Nephron progenitor cell (in vitro differentiated cells): Measurements from ENCODE around the gene RNF220.

Source experiments
- DNase-seq: peaks from one replicate; pipeline ENCODE4 v3.0.0; 2021
- H3K27ac Mint-ChIP-seq: 2 replicates; pipeline ENCODE4 v1.8.0; 2021; ENCODE audit warnings: mild to moderate bottlenecking, moderate library complexity, mixed read lengths
- H3K27me3 Mint-ChIP-seq: 2 replicates; pipeline ENCODE4 v1.8.0; 2021; ENCODE audit warnings: mild to moderate bottlenecking, low read depth, mixed read lengths; ENCODE audit not compliant: poor library complexity
- H3K36me3 Mint-ChIP-seq: 2 replicates; pipeline ENCODE4 v1.8.0; 2021; ENCODE audit warnings: low read depth, mixed read lengths
- H3K4me1 Mint-ChIP-seq: 2 replicates; pipeline ENCODE4 v1.8.0; 2021; ENCODE audit warnings: mixed read lengths
- H3K4me3 Mint-ChIP-seq: 2 replicates; pipeline ENCODE4 v1.8.0; 2021; ENCODE audit warnings: mild to moderate bottlenecking, moderate library complexity, mixed read lengths
- H3K9me3 Mint-ChIP-seq: 2 replicates; pipeline ENCODE4 v1.8.0; 2021; ENCODE audit warnings: mild to moderate bottlenecking, moderate library complexity, mixed read lengths
- TF ChIP-seq, protein P1 (sequence below): fragments of 200-600 bp; sonication (generic); IDR thresholded peaks from 2 replicates; pipeline ENCODE4 v1.5.0; 2021; ENCODE audit warnings: antibody characterized with exemption

RNF220 gene

GRCh38 chr1:44569491-44569890, 164.4 kb downstream of the RNF220 start:
- Mint-ChIP-seq H3K36me3 (peaks cover 7% of the 10 kb centered on the region), H3K27me3 (peaks cover 25% of the 10 kb centered on the region), H3K4me3 (no peak overlapping the region), H3K9me3 (no peaks in the 10 kb centered on the region), H3K27ac (no peak overlapping the region), H3K4me1 (peaks cover 33% of the 10 kb centered on the region)
- TF ChIP-seq, protein P1, sequence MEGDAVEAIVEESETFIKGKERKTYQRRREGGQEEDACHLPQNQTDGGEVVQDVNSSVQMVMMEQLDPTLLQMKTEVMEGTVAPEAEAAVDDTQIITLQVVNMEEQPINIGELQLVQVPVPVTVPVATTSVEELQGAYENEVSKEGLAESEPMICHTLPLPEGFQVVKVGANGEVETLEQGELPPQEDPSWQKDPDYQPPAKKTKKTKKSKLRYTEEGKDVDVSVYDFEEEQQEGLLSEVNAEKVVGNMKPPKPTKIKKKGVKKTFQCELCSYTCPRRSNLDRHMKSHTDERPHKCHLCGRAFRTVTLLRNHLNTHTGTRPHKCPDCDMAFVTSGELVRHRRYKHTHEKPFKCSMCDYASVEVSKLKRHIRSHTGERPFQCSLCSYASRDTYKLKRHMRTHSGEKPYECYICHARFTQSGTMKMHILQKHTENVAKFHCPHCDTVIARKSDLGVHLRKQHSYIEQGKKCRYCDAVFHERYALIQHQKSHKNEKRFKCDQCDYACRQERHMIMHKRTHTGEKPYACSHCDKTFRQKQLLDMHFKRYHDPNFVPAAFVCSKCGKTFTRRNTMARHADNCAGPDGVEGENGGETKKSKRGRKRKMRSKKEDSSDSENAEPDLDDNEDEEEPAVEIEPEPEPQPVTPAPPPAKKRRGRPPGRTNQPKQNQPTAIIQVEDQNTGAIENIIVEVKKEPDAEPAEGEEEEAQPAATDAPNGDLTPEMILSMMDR, result no peak
- no peak for DNase-seq

- TF ChIP-seq, protein P1, result peak; percentile 21
- Mint-ChIP-seq H3K4me1 (peaks cover 29% of the 10 kb centered on the region), H3K9me3 (no peaks in the 10 kb centered on the region), H3K27me3 (peaks cover 26% of the 10 kb centered on the region), H3K27ac (no peak overlapping the region), H3K4me3 (no peak overlapping the region), H3K36me3 (peaks cover 7% of the 10 kb centered on the region)
- no peak for DNase-seq
Measured at GRCh38 chr1:44571712-44572571, 166.9 kb downstream of the RNF220 start.

DNA sequence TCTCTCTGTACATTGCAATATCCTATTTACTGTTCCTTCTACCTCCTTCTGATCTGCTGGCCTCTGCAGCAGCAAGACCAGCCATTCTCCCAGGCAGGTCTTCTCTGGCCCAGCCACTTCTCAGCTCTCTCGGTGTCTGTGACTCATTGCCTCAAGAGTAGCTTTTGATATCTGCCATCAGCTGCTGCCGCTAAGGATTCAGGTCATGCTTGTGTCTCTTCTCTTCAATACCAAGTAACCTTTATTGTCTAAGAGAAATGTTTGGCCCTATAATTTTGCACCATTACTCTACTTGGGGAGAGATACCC, 167.5 kb downstream of the RNF220 start:
- TF ChIP-seq, protein P1, result no peak

DNA sequence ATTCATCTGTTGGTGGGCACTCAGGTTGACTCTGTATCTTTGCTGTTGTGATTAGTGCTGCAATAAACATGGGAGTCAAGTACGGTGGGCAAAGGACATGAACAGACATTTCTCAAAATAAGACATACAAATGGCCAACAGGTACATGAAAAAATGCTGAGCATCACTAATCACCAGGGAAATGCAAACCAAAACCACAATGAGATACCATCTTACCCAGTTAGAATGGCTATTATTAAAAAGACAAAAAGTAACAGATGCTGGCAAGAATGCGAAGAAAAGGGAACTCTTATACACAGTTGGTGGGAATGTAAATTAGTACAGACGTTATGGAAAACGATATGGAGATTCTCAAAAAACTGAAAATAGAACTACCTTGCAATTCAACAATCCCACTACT, 170.3 kb downstream of the RNF220 start:
- Mint-ChIP-seq H3K27ac (no peak overlapping the region), H3K4me3 (no peak overlapping the region), H3K36me3 (no peaks in the 10 kb centered on the region), H3K4me1 (peaks cover 32% of the 10 kb centered on the region), H3K9me3 (no peaks in the 10 kb centered on the region), H3K27me3 (peaks cover 29% of the 10 kb centered on the region)
- TF ChIP-seq, protein P1, result no peak
- no peak for DNase-seq

More for the DNA sequence above, 167.5 kb downstream of the RNF220 start:
- Mint-ChIP-seq H3K27me3 (peaks cover 28% of the 10 kb centered on the region), H3K9me3 (no peaks in the 10 kb centered on the region), H3K27ac (no peak overlapping the region), H3K4me1 (peaks cover 31% of the 10 kb centered on the region), H3K4me3 (no peak overlapping the region), H3K36me3 (peaks cover 7% of the 10 kb centered on the region)
- DNase-seq, result no peak

DNA sequence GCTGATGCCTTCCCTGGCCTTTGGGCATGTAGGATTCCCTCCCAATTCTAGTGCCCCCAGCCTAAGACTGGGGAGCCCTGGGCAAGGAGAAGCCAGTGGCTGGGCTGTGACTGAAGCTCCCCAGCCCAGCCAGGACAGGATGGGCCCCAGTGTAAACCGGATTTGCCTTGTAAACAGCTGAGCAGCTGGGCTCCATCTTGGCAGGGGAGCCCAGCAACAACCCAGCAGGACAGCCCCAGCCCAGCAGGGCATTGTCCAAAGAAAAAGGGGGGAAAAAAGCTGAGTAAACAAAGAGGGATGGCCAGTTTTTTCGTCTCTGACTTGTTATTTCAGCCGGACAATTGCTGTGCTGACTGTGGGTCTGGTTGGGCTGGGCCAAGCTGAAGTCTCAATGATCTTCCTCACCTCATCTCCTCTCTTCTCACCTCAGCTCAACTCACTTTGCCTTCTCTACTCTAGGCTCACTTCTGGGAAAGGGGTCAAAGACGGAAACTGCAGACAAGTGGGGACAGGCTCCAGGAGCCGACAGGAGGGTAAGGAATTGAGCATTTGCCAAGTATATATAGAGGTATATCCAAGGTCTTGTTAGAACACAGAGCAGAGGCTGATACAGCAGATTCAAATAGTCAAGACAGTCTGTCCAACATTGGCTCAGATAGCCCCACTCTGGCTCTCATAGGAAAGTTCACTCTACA, 171.5 kb downstream of the RNF220 start:
- H3K4me3 Mint-ChIP-seq, result no peak overlapping the region
- H3K27me3 Mint-ChIP-seq, result peaks cover 38% of the 10 kb centered on the region
- DNase-seq, result no peak
- no peaks in the 10 kb centered on the region for H3K36me3 Mint-ChIP-seq
- no peaks in the 10 kb centered on the region for H3K9me3 Mint-ChIP-seq
- H3K4me1 Mint-ChIP-seq, result peaks cover 32% of the 10 kb centered on the region
- TF ChIP-seq, protein P1, result no peak
- H3K27ac Mint-ChIP-seq, result peak overlapping the region; percentile 51
